LNCaP clone FGC (cell line): Measurements from ENCODE around the gene KDELR3.

Source experiments
- DNase-seq: peaks from one replicate; pipeline ENCODE4 v3.0.0-alpha.2; 2011; ENCODE audit warnings: low read depth
- H3K4me3 ChIP-seq: 2 replicates; pipeline ENCODE4 v1.5.1; 2011; ENCODE audit warnings: mild to moderate bottlenecking, low read depth, low read length, control low read depth
- TF ChIP-seq, protein P1 (sequence below): IDR thresholded peaks from 2 replicates; pipeline ENCODE4 v1.5.1; 2012; ENCODE audit warnings: mild to moderate bottlenecking; ENCODE audit not compliant: control insufficient read depth, insufficient read depth; ENCODE audit errors: extremely low read depth

Gene KDELR3

DNA sequence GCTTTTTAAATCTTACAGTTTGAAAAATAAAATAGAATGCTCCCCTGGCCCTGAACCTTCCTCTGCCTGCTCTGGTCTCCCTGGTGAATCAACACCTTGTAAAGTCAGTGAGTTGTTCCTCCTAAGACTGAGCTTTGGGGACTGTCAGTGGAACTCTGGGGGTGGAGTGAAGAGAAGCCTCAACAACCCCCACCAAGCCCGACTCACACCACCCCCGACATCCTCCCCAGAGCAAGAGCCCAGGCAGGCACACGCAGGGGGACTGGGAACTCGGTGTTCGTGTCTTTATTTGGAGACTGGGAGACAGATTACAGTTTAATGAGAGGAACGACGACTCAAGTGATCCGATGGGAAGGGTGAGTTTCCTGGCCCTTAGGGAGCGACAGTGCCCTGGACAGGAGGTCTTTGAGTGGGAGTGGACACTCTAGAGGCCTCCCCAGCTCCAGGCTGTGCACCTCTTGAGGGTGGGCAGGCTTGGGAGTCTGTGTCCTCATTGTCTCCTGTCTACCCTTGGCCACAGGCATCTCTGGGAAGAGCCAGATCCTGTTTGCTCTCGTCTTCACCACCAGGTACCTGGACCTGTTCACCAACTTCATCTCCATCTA is 6.2 kb downstream of the KDELR3 start:
- DNase-seq = no peak
- TF ChIP-seq, protein P1, sequence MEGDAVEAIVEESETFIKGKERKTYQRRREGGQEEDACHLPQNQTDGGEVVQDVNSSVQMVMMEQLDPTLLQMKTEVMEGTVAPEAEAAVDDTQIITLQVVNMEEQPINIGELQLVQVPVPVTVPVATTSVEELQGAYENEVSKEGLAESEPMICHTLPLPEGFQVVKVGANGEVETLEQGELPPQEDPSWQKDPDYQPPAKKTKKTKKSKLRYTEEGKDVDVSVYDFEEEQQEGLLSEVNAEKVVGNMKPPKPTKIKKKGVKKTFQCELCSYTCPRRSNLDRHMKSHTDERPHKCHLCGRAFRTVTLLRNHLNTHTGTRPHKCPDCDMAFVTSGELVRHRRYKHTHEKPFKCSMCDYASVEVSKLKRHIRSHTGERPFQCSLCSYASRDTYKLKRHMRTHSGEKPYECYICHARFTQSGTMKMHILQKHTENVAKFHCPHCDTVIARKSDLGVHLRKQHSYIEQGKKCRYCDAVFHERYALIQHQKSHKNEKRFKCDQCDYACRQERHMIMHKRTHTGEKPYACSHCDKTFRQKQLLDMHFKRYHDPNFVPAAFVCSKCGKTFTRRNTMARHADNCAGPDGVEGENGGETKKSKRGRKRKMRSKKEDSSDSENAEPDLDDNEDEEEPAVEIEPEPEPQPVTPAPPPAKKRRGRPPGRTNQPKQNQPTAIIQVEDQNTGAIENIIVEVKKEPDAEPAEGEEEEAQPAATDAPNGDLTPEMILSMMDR = no peak
- H3K4me3 ChIP-seq = no peak overlapping the region

GRCh38 chr22:38477585-38477984 is 9.7 kb downstream of the KDELR3 start:
- no peak overlapping the region for H3K4me3 ChIP-seq
- TF ChIP-seq, protein P1 = no peak
- DNase-seq = no peak

DNA sequence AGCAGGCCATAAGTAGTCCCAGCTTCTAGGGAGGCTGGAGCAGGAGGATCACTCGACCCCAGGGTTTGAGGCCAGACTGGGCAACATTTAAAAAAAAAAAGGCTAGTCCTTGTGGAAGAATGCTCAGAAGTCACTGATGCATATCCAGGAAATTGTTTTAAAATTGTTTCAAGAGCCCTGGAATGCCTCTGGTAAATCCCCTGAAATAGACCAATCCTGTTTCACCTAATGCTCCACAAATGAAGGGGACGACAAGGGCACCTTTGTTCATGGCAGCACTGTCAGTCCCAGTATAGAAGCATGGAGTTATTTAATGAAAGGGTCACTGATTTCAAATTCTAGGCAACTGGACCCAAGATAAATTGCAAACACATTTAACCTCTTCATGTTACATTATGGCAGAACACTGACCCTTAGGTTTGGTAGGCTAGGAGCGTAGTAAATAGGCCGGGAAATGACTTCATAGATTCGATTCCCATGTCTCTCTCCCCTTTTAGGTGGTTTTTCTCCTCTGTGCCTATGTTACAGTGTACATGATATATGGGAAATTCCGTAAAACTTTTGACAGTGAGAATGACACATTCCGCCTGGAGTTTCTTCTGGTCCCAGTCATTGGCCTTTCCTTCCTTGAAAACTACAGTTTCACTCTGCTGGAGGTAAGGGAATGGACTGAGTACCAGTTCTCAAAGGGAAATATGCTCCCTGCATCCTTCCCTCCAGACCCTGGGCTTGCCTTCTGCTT is 11.4 kb downstream of the KDELR3 start:
- no peak for DNase-seq
- no peak overlapping the region for H3K4me3 ChIP-seq
- TF ChIP-seq, protein P1 = no peak

DNA sequence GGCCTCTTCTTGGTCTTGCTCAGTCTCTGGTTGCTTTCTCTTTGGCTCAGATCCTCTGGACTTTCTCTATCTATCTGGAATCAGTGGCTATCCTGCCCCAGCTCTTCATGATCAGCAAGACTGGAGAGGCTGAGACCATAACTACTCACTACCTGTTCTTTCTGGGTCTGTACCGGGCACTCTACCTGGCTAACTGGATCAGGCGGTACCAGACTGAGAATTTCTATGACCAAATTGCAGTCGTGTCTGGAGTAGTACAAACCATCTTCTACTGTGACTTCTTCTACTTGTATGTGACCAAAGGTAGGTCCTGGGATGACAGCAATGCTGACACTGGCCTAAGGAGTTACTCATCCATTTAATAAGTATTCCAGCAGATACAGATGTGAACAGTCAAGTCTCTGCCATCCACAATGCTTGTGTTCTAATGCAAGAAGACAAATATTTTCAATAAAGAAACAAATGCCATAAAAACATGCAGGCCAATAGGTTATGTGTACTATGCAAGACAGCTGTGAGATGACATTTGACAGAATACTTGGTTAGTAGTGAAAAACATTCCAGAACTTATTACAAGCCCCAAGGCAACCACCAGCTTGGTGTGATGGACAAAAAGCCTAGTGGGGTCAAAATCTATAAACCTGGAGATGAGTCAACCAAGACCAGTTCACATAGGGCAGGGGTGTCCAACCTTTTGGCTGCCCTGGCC is 13.4 kb downstream of the KDELR3 start:
- TF ChIP-seq, protein P1 = no peak
- no peak for DNase-seq
- no peak overlapping the region for H3K4me3 ChIP-seq

DNA sequence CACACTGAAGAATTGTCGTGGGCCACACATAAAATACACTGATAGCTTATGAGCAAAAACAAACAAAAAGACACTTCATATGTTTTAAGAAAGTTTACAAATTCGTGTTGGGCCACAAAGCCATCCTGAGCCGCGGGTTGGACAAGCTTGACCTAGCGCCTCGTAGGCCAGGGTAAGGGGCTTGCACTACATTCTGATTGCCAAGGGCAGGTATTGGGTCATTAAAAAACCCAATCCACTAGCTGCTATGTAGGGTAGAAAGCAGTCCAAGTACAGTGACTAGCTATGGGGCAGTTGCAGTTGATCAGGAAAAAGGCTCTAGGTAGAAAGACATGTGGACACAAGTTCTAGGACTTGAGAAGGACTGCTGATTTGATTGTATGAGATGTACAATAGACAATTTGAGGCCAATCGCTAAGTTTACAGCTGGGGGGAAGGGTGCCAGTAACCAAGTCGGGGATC is 14.0 kb downstream of the KDELR3 start:
- TF ChIP-seq, protein P1 = no peak
- H3K4me3 ChIP-seq = no peak overlapping the region
- no peak for DNase-seq

- H3K4me3 ChIP-seq = no peak overlapping the region
- TF ChIP-seq, protein P1 = no peak
- no peak for DNase-seq
Measured at GRCh38 chr22:38482662-38483308, 14.9 kb downstream of the KDELR3 start.
